ENCODE results near the gene OR51B6. TPM values are rescaled to one million over a fixed set of nuclear protein-coding genes. Genes with fewer than 3 reads are reported as not detected.
"Not testable (repeated sequence)": the region's sequence is repeated elsewhere in the genome, so short reads cannot be mapped to it uniquely, and the experiment has no call there.

Gene OR51B6
- total RNA-seq (2014; rRNA removed; shearing (Covaris generic)) = not detected in 2 replicates

- DNase-seq (ENCODE audit: low spot score) = no peak
Observed at GRCh38 chr11:5351208-5351607, at the start of gene OR51B6. OR51B6 (plus strand) TSS chr11:5351508; CDS start chr11:5351508, 0 bp downstream.

GRCh38 chr11:5301846-5302245, 49.5 kb upstream of the OR51B6 start, which contains the start of gene OR51B4:
OR51B4 (minus strand) TSS chr11:5301946; CDS start chr11:5301946, 0 bp downstream.
- no peak for DNase-seq (ENCODE audit: low spot score)

GRCh38 chr11:5303626-5304025, 47.7 kb upstream of the OR51B6 start:
- DNase-seq (ENCODE audit: low spot score) = no peak

- DNase-seq (ENCODE audit: low spot score) = no peak
Observed at GRCh38 chr11:5304046-5304445, 47.3 kb upstream of the OR51B6 start.

- no peak for DNase-seq (ENCODE audit: low spot score)
Observed at GRCh38 chr11:5307256-5308019, 43.9 kb upstream of the OR51B6 start.

- DNase-seq (ENCODE audit: low spot score) = no peak
Observed at GRCh38 chr11:5310423-5310822, 40.9 kb upstream of the OR51B6 start.

- not testable (repeated sequence) for DNase-seq (ENCODE audit: low spot score)
Observed at GRCh38 chr11:5313326-5314023, 37.8 kb upstream of the OR51B6 start.

- DNase-seq (ENCODE audit: low spot score) = no peak
Observed at GRCh38 chr11:5317292-5317691, 34.0 kb upstream of the OR51B6 start.

GRCh38 chr11:5324197-5324596, 27.1 kb upstream of the OR51B6 start, which contains the start of gene OR51B2:
OR51B2 (minus strand) TSS chr11:5324297; CDS start chr11:5324297, 0 bp downstream.
- DNase-seq (ENCODE audit: low spot score) = no peak

GRCh38 chr11:5335170-5335569, 16.1 kb upstream of the OR51B6 start:
- no peak for DNase-seq (ENCODE audit: low spot score)

GRCh38 chr11:5336331-5336730, 15.0 kb upstream of the OR51B6 start:
- DNase-seq (ENCODE audit: low spot score) = no peak

GRCh38 chr11:5337253-5337652, 14.1 kb upstream of the OR51B6 start:
- DNase-seq (ENCODE audit: low spot score) = not testable (repeated sequence)

GRCh38 chr11:5339771-5340322, 11.5 kb upstream of the OR51B6 start:
- DNase-seq (ENCODE audit: low spot score) = no peak

GRCh38 chr11:5343474-5344335, 7.6 kb upstream of the OR51B6 start, which contains the start of gene OR51B5:
OR51B5 (minus strand) TSS chr11:5343524; CDS start chr11:5343524, 0 bp downstream.
- DNase-seq (ENCODE audit: low spot score) = no peak

GRCh38 chr11:5345831-5346230, 5.5 kb upstream of the OR51B6 start:
- DNase-seq (ENCODE audit: low spot score) = no peak

- no peak for DNase-seq (ENCODE audit: low spot score)
Observed at GRCh38 chr11:5348551-5349194, 2.6 kb upstream of the OR51B6 start.

- no peak for DNase-seq (ENCODE audit: low spot score)
Observed at GRCh38 chr11:5349550-5349949, 1.8 kb upstream of the OR51B6 start.

- DNase-seq (ENCODE audit: low spot score) = not testable (repeated sequence)
Observed at GRCh38 chr11:5356031-5356430, 4.7 kb downstream of the OR51B6 start.

GRCh38 chr11:5362017-5362625, 10.8 kb downstream of the OR51B6 start:
- DNase-seq (ENCODE audit: low spot score) = no peak

- no peak for DNase-seq (ENCODE audit: low spot score)
Observed at GRCh38 chr11:5363679-5364078, 12.4 kb downstream of the OR51B6 start.

- peak; percentile 20 for DNase-seq (ENCODE audit: low spot score)
Observed at GRCh38 chr11:5364214-5364613, 12.9 kb downstream of the OR51B6 start.

Measured in H4 (cell line).